Uterus (tissue), 2 donors: ENCODE results near the gene C16orf82.

Experiments
- CTCF ChIP-seq, 4 experiments: fragments of 200-600 bp in 2 of 4; fragments of 450-650 bp in 2 of 4; sonication (generic) in 2 of 4; IDR thresholded peaks; one replicate each; pipeline ENCODE4 v1.5.1; 2016 to 2019; ENCODE audit warnings: antibody characterized with exemption in 4 of 4, mild to moderate bottlenecking in 2 of 4, moderate library complexity in 1 of 4
- POLR2A ChIP-seq, 2 donors: fragments of 450-650 bp; IDR thresholded peaks; one replicate each; pipeline ENCODE4 v1.6.1; 2016; ENCODE audit warnings: antibody characterized with exemption in 2 of 2, mild to moderate bottlenecking in 1 of 2, moderate library complexity in 1 of 2

- TF ChIP-seq CTCF (IDR thresholded peaks at IDR 0.05) (peak; percentile 57 to 95 (median 88)), POLR2A (IDR thresholded peaks at IDR 0.05) (no peak)
Measured at GRCh38 chr16:27109666-27110523, 43.2 kb downstream of the C16orf82 start.
